Neural progenitor cell (in vitro differentiated cells): ENCODE measurements around the gene TBL1X.

ENCODE experiments used
- CTCF ChIP-seq: fragments of 200-600 bp; sonication (generic); IDR thresholded peaks from 2 replicates; pipeline ENCODE4 v1.5.1; 2017; ENCODE audit warnings: antibody characterized with exemption, mild to moderate bottlenecking
- EZH2 ChIP-seq: fragments of 200-600 bp; sonication (generic); IDR thresholded peaks from 2 replicates; pipeline ENCODE4 v1.6.1; 2017; ENCODE audit warnings: antibody characterized with exemption, mild to moderate bottlenecking, moderate library complexity

DNA sequence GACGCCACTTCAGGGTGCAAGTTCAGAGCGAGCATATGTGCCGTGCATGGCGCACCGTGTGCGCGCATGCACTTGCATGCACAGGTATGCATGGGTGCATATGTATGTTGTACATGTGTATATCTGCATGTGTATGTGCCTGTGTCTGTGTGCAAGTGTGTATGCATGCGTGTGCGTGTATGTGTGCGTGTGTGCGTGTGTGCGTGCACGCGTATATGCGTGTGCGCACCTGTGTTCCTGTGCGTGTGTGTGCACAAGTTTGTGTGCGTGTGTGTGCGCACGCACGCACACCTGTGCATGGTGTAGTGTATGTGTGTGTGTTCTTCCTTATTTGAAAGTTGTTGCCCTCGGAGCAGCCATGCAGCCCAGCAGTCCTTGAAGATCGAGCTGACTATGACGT, 224.0 kb downstream of the TBL1X start:
- no peak for TF ChIP-seq CTCF
- no peak for TF ChIP-seq EZH2
